GM12878 (cell line): ENCODE results near the gene LMCD1. TPM values are rescaled to one million over a fixed set of nuclear protein-coding genes. Genes with fewer than 3 reads are reported as not detected.

Source experiments
- ATAC-seq: fragments of 200-7000 bp; cut with Tn5 transposase; 3 replicates; pipeline ENCODE4 v1.9.1; 2020; ENCODE audit warnings: mild to moderate bottlenecking, moderate library complexity
- BruUV-seq: library from RNA; stranded (reverse); fragments of 400-500 nt; replicated peaks from 2 replicates; lab custom pipeline; 2021; lab: Mats Ljungman, UMichigan
- CTCF ChIA-PET: fragments of 300-600 bp; sonication (Branson Sonifier 250); formaldehyde crosslinking; extraction: SDS; loops from one replicate; lab custom pipeline; 2021; ENCODE audit warnings: inconsistent platforms; lab: Yijun Ruan, JAX
- POLR2A ChIA-PET: fragments of 350-600 bp; formaldehyde crosslinking; extraction: SDS; loops from one replicate; lab custom pipeline; 2021; ENCODE audit warnings: inconsistent platforms; lab: Charles Lee
- RAD21 ChIA-PET: fragments of 300-600 bp; sonication (Branson Sonifier 250); formaldehyde crosslinking; loops from one replicate; lab custom pipeline; 2023; ENCODE audit warnings: antibody characterized with exemption; ENCODE audit not compliant: unreplicated experiment; lab: Charles Lee
- SMC1A ChIA-PET: fragments of 300-600 bp; sonication (Branson Sonifier 250); formaldehyde crosslinking; loops from one replicate; lab custom pipeline; 2023; ENCODE audit not compliant: unreplicated experiment, uncharacterized antibody; lab: Charles Lee
- DNase-seq: peaks from one replicate; pipeline ENCODE4 v3.0.0-alpha.2; 2011; ENCODE audit warnings: low read depth, low spot score
- FAIRE-seq: peaks from 3 replicates; lab custom pipeline; 2011; peaks lifted over from hg19 to GRCh38; lab: Jason Lieb, UNC
- H2AFZ ChIP-seq: 2 replicates; pipeline ENCODE4 v1.6.0; 2011; ENCODE audit warnings: low read depth, low read length, control low read depth; ENCODE audit not compliant: control insufficient read depth
- H3K27ac ChIP-seq: 2 replicates; pipeline ENCODE4 v1.5.1; 2011; ENCODE audit warnings: control low read depth; ENCODE audit not compliant: control insufficient read depth, insufficient read depth
- H3K27me3 ChIP-seq, 2 experiments: replicated peaks in 1 of 2; 2 replicates each; pipeline versions ENCODE4 v1.6.0 to v1.6.1; 2011; ENCODE audit warnings: low read length in 1 of 2; ENCODE audit not compliant: control insufficient read depth in 2 of 2, insufficient read depth in 2 of 2
- H3K36me3 ChIP-seq, 2 experiments: 2 replicates each; pipeline ENCODE4 v1.5.1; 2011; ENCODE audit warnings: low read length in 1 of 2; ENCODE audit not compliant: control insufficient read depth in 2 of 2, insufficient read depth in 2 of 2
- H3K4me1 ChIP-seq: 2 replicates; pipeline ENCODE4 v1.6.1; 2011; ENCODE audit warnings: mild to moderate bottlenecking, low read length, moderate library complexity, mixed read lengths; ENCODE audit not compliant: control insufficient read depth, insufficient read depth
- H3K4me2 ChIP-seq: 2 replicates; pipeline ENCODE4 v1.6.0; 2011; ENCODE audit warnings: control low read depth; ENCODE audit not compliant: control insufficient read depth, insufficient read depth
- H3K4me3 ChIP-seq: fragments of 200-600 bp; sonication (generic); 2 replicates; pipeline ENCODE4 v1.5.1; 2016
- H3K79me2 ChIP-seq: 2 replicates; pipeline ENCODE4 v1.6.0; 2011; ENCODE audit warnings: low read length; ENCODE audit not compliant: control insufficient read depth, insufficient read depth
- H3K9ac ChIP-seq: 2 replicates; pipeline ENCODE4 v1.8.0; 2011; ENCODE audit warnings: low read length, control low read depth, mixed read lengths; ENCODE audit not compliant: control insufficient read depth, insufficient read depth
- H3K9me3 ChIP-seq: replicated peaks from 3 replicates; pipeline ENCODE4 v1.5.1; 2011; ENCODE audit warnings: mild to moderate bottlenecking, low read length; ENCODE audit not compliant: control insufficient read depth, insufficient read depth
- H4K20me1 ChIP-seq: 2 replicates; pipeline ENCODE4 v1.6.0; 2011; ENCODE audit not compliant: control insufficient read depth, insufficient read depth
- BMI1 ChIP-seq: fragments of 450-650 bp; IDR thresholded peaks from 2 replicates; pipeline ENCODE4 v1.6.1; 2016; ENCODE audit warnings: mild to moderate bottlenecking, moderate library complexity, borderline replicate concordance
- EGR1 ChIP-seq, 2 experiments: IDR thresholded peaks; 1 replicate in 1 of 2; 2 replicates in 1 of 2; pipeline ENCODE4 v1.6.1; 2011 to 2012; ENCODE audit warnings: low read depth in 2 of 2, low read length in 2 of 2, borderline replicate concordance in 1 of 2, mild to moderate bottlenecking in 1 of 2, moderate library complexity in 1 of 2
- ELK1 ChIP-seq: IDR thresholded peaks from 2 replicates; pipeline ENCODE4 v1.6.1; 2012; ENCODE audit warnings: low read depth, low read length, improper control_type of control experiment
- PBX3 ChIP-seq: IDR thresholded peaks from 2 replicates; pipeline ENCODE4 v1.6.1; 2011; ENCODE audit warnings: mild to moderate bottlenecking, low read depth, low read length, moderate library complexity; ENCODE audit not compliant: insufficient replicate concordance
- POLR2A ChIP-seq: IDR thresholded peaks from 2 replicates; pipeline ENCODE4 v1.6.1; 2011; ENCODE audit warnings: low read depth, mild to moderate bottlenecking, low read length
- RB1 ChIP-seq: fragments of 450-650 bp; formaldehyde crosslinking; IDR thresholded peaks from 2 replicates; pipeline ENCODE4 v1.6.1; 2017; ENCODE audit warnings: mild to moderate bottlenecking, borderline replicate concordance
- RELA ChIP-seq: fragments of 450-650 bp; IDR thresholded peaks from 2 replicates; pipeline ENCODE4 v1.8.0; 2014; ENCODE audit warnings: borderline replicate concordance; ENCODE audit not compliant: partially characterized antibody
- RELB ChIP-seq: fragments of 450-650 bp; IDR thresholded peaks from 2 replicates; pipeline ENCODE4 v1.6.1; 2017; ENCODE audit warnings: low read depth, mild to moderate bottlenecking, moderate library complexity
- REST ChIP-seq: IDR thresholded peaks from 2 replicates; pipeline ENCODE4 v1.6.1; 2012; ENCODE audit warnings: mild to moderate bottlenecking, low read depth, low read length
- SIX5 ChIP-seq: IDR thresholded peaks from 2 replicates; pipeline ENCODE4 v1.6.1; 2011; ENCODE audit warnings: mild to moderate bottlenecking, low read depth, low read length, moderate library complexity; ENCODE audit not compliant: severe bottlenecking
- SP1 ChIP-seq: IDR thresholded peaks from one replicate; pipeline ENCODE4 v1.6.1; 2011; ENCODE audit warnings: low read depth, low read length
- YBX1 ChIP-seq: fragments of 450-650 bp; IDR thresholded peaks from 2 replicates; pipeline ENCODE4 v1.6.1; 2016; ENCODE audit warnings: antibody characterized with exemption
- WGBS: methylation state at CpG from one replicate; pipeline ENCODE4 v1.1.6; 2016; ENCODE audit warnings: low lambda C conversion rate; ENCODE audit not compliant: insufficient replicate concordance, insufficient coverage; ENCODE audit errors: missing lambda C conversion rate; 5-methylcytosine and 5-hydroxymethylcytosine counted together
- in situ Hi-C: fragments of 300-500 bp; cut with MboI; formaldehyde crosslinking; loops from 9 replicates; pipeline ENCODE4 v1.14.3; 2018; ENCODE audit warnings: mixed read lengths
- intact Hi-C: fragments of 100-400 bp; cut with micrococcal nuclease; formaldehyde crosslinking; loops from one replicate; pipeline ENCODE4 v1.14.2; 2022; ENCODE audit not compliant: unreplicated experiment
- polyA plus RNA-seq, 11 experiments: library from polyadenylated mRNA; depleted of rRNA in 4 of 11; unstranded in 6 of 11; stranded (reverse) in 5 of 11; fragments of >200 nt; fragmentation: Nextera tagmentation in 4 of 11; fragmentation: Illumina TruSeq in 1 of 11; extraction: Ambion mirVana in 4 of 11; extraction: Trizol in 1 of 11; gene quantifications; 1 replicate in 1 of 11; 2 replicates in 10 of 11; pipeline versions ENCODE4 v1.2.1 to v1.2.3, GENCODE V29; 2011 to 2016; ENCODE audit warnings: inconsistent platforms in 2 of 11, missing spikeins in 2 of 11, low read depth in 1 of 11
- total RNA-seq, 4 experiments: library from RNA; depleted of rRNA in 3 of 4; stranded (reverse); fragments of >200 nt in 3 of 4; fragmentation: Illumina TruSeq in 1 of 4; extraction: Trizol in 1 of 4; gene quantifications; 2 replicates each; pipeline versions ENCODE4 v1.2.1 to v1.2.3, GENCODE V29; 2013 to 2021

The LMCD1 gene
- total and polyA plus RNA-seq, 10 of the 15 experiments (the other 5 are each of a cell fraction or from before 2014, with no cell fraction given): 0.27 to 6.4 (median 1.7) TPM

- TF ChIP-seq RELB (no peak), BMI1 (no peak), ELK1 (no peak), RB1 (no peak), PBX3 (no peak), SP1 (no peak), YBX1 (no peak)
- TF ChIP-seq, all 136 proteins: peak for 0
Observed at GRCh38 chr3:8492744-8493511, 8.7 kb upstream of the LMCD1 start (continued).

- no peaks in the 10 kb centered on the region for H4K20me1 ChIP-seq
- H3K79me2 ChIP-seq: no peaks in the 10 kb centered on the region
- BruUV-seq: no TSS peak
- H3K4me2 ChIP-seq: no peak overlapping the region
- ATAC-seq (no peak), DNase-seq (no peak), FAIRE-seq (no peak)
- ChIA-PET SMC1A (no interaction called here), POLR2A (no interaction called here), CTCF (interaction anchor here (1.3 kb wide), 1 partner anchor 12 kb away, joined by 3 read pairs; no protein-coding TSS in a partner anchor), RAD21 (interaction anchor here (1.2 kb wide), 1 partner anchor 8 kb away, joined by 4 read pairs; the partner anchor contains the start of gene LMCD1)
- H2AFZ ChIP-seq: no peak overlapping the region
- 45% methylated on average over 4 of the region's 4 CpGs for WGBS
- intact Hi-C loops: no loop called here
- H3K9me3 ChIP-seq: no peaks in the 10 kb centered on the region
- no peaks in the 10 kb centered on the region for H3K36me3 ChIP-seq
- H3K4me1 ChIP-seq: no peaks in the 10 kb centered on the region
- in situ Hi-C loops: no loop called here
- H3K9ac ChIP-seq: no peak overlapping the region
- no peak overlapping the region for H3K4me3 ChIP-seq
- H3K27me3 ChIP-seq: no peaks in the 10 kb centered on the region
- H3K27ac ChIP-seq: no peak overlapping the region
- TF ChIP-seq POLR2A (no peak), SIX5 (no peak), REST (no peak), EGR1 (IDR thresholded peaks at IDR 0.05; ENCODE audit: borderline replicate concordance in 1 of 2, low read depth in 2 of 2, low read length in 2 of 2) (no peak), RELA (no peak)
Observed at GRCh38 chr3:8493744-8494143, 7.9 kb upstream of the LMCD1 start.
